Activated CD4-positive, alpha-beta T cell treated with anti-CD3 and anti-CD28 coated beads for 24 hours (primary cell): ENCODE data around the gene STRC.
"Not testable (repeated sequence)": the region's sequence is repeated elsewhere in the genome, so short reads cannot be mapped to it uniquely, and the experiment has no call there.

Experiments
- DNase-seq, 2 donors: peaks; one replicate each; pipeline ENCODE4 v3.0.0-alpha.2; 2020; ENCODE audit warnings: low read depth in 2 of 2

STRC gene

DNA sequence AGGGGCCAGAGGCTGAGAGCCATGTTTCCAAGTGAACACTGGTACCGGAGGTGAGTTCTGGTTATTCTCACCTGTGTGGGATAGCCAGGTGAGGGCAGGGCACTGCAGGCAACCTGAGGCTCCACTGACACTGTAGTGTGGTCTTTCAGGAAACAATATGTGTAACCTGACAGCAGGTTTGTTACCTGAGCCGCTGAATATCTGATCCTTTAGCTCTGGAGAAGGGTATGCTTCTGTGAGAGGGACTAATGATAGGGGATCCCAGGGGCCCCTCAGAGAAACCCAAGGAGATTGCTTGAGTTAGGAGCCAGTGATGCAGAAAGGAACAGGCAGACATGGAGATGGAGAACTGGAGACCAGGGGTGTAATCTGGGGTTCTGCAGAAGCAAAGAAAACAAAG, at the start of gene STRC:
Gene STRC, minus strand, starts transcription at position 101 of the 400 bp plus-strand sequence. Its CDS starts 78 bp downstream, at position 23.
- DNase-seq, result not testable (repeated sequence)

GRCh38 chr15:43666177-43666576, 47.6 kb upstream of the STRC start:
- not testable (repeated sequence) for DNase-seq

DNA sequence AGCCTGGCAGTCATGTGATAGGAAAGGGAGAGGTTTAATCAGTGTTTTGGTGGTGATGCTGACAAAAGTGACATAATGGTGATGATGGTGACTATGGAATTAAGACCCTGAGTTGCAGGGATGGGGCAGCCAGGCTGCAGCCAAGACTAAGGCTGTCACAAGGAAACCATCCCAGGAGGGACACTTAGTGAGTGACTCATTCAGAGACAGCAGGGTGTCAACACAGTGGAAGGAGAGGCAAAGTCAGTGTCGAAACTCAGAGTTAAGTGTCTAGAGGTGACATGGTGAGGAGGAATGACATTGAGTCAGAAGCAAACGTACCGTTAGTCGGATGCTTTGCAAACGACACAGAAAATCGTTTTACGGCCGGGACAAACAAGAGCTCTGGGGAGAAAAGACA, 44.7 kb upstream of the STRC start:
- DNase-seq, result not testable (repeated sequence)

DNA sequence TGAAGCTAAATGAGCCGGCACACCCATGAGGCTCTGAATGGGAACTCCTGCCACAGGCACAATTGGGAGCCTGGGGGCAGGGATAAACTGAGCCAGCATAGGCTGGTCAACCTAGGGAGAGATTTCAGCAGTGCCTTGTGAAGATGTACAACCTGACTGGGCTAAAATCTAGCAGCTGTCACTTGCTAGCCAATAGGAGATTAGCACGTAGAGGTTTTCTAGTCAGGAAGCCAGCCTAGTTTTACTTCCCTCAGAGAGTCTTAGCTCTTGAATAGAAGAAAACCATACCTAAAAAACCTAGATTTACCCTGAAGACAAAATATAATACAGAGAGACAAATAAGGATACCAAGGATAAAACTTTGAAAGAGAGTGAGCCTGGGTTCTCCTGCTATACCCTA, 43.7 kb upstream of the STRC start:
- DNase-seq, result not testable (repeated sequence)

DNA sequence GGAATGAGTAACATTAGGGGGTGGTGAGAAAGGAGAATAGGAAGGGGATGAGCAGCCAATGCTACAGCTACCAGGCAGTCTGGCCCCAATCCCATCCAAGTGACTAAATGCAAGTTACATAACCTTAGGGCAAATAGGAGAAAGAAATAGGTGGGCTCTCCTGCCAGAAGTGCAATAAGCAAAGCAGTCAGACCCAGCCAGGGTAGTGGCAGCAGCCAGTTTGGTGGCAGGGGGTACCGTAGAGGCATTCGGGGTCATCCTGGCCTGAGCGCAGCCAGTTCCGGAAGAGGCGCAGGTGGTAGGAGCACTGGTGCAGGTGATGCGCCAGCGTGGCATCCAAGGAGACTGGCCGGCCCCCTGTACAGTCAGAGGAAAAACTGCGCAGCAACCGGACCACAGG, 41.1 kb upstream of the STRC start:
- DNase-seq, result not testable (repeated sequence)

- DNase-seq, result not testable (repeated sequence)
Observed at GRCh38 chr15:43649430-43649926, 30.9 kb upstream of the STRC start.

DNA sequence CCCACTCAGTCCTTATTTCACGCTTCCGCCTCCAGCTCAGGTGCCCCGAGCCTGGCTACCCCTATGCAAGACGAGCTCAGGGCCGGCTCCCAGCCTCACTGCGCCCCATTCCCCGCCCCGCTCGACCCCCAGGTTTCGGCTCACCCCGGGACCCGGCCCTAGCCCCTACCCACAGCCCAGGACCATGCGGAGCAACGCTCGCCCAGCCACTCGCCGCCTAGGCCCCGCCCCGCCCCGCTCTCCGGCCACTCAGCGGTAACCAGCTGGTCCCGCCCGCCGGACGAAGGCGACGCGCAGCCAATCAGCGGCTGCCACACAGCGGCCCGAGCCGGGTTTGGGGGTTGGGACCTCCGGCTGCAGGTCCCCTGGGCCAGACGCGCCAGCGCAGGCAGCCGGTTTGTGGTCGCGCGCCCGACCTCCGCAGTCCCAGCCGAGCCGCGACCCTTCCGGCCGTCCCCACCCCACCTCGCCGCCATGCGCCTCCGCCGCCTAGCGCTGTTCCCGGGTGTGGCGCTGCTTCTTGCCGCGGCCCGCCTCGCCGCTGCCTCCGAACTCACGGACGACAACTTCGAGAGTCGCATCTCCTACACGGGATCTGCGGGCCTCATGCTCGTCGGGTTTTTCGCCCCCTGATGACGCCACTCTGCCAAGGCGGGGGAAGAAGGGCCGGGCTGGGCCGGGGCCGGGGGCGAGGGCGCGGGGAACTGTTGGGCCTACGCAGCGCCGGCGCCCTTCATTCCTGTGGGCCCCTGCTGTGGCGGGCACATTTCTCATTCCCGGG, 30.2 kb upstream of the STRC start, which contains the start of gene CATSPER2:
Gene CATSPER2, minus strand, starts transcription at position 196 of the 781 bp plus-strand sequence. CDS start 783 bp downstream, outside the sequence.
- DNase-seq, result no peak

DNA sequence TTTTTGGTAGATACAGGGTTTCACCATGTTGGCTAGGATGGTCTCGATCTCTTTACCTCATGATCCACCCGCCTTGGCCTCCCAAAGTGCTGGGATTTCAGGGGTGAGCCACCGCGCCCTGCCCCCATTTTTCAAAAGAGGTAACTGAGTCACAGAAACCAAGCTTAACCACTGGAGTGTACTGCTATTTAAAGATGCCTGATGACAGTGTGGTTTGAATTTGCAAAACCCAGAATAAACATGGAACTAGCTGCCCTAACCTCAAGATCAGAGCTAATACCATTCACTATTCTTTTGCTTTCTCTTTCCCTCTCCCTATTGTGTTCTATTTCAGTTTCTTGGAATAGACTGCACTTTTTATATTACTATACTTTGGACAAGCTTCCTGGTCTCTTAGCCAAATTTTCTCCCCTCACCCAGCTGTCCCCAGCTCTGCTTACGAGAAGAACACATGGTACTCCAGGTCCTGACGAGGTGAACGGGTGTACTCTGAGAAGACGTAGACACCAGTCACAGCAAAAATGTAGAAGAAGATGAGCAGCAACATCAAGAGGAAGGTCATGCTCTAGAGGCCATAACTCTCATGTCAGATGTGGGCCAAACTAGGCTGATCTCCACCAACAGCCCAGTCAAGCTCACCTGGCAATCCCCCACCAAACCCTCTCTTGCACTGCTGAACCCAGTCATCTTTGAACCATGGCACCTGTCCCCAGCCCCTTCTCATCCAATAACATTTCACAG, 20.0 kb upstream of the STRC start:
- not testable (repeated sequence) for DNase-seq

GRCh38 chr15:43626937-43627336, 8.3 kb upstream of the STRC start:
- not testable (repeated sequence) for DNase-seq

- no peak for DNase-seq
Observed at GRCh38 chr15:43625106-43625505, 6.5 kb upstream of the STRC start.

GRCh38 chr15:43622068-43622799, 3.6 kb upstream of the STRC start:
- DNase-seq, result not testable (repeated sequence)

- not testable (repeated sequence) for DNase-seq
Observed at GRCh38 chr15:43617750-43618149, 850 bp downstream of the STRC start.

- DNase-seq, result not testable (repeated sequence)
Observed at GRCh38 chr15:43602233-43602632, 16.4 kb downstream of the STRC start.

DNA sequence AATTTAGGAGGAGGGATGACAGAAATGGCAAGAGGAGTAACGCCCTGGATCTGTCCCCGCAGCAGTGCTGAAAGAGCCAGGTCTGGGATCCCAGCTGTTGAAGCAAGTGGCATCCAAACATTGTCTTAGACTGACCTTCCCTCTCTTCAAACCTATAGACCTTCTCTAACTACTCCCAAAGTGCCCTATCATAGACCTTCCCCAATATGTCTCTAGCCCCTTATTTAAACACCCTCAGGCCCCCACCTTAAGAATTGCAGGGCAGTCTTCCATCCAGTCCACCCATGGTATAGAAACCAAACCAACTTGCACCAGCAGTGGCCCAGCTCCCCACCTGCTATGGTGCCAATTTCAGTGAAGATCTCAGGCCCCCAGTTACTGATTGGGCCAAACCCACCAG, 18.4 kb downstream of the STRC start:
- not testable (repeated sequence) for DNase-seq

DNA sequence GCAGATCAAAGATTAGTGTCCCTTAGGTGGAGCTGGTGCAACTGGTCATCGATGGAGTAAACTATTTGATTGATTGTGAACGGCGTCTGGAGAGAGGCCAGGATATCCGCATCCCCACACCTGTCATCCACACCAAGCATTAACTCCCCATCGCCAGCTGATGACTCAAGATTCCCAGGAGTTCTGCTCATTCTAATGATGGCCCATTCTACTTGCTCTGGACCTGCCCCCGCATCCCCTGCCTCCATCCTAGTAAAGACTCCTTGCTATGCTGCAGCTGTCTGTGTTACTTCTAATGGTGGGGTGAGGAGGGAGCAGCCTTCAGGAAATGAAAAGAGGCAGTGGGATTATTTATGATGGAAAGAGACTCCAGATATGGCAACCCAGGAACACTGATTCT, 19.5 kb downstream of the STRC start:
- DNase-seq, result not testable (repeated sequence)

DNA sequence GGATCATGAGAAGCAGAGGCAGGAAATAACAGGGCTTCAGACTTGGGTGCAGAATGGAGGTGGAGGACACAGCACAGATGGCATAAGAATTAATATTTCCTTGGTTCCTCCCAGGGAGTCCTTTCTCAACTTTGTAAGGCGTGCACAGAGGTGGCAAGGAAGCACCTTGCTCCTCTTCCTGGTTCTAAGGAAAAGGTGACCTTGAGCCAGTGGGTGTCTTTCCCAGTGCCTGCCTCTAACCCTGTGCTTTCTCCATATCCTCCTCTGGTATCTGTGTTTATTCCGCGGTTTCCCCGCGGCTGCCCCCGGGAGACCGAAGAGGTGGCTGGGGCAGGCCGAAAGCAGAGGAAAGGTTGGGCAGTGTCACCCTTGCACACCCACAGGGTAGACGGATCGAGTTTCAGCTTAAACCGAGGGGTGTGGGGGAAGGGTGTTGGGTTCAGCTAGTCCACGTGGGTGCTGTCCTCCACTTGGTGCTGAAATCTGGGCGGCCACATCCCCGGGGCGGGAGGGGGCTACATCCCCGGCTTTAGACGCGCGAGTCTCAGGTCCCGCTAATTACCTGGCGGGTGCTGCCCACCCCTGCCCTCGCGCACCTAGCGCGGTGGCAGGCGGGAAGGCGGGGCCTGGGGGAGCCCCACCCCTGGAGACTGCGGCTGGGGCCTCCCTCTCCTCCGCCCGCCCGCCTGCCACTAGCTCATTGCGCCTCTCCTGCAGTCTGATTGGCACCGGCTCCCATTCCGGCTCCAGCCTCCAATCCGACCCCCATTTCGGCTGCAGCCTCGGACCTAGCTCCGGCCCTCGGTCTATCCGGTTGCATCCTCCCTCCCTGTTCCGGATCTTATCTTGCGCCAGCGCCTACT, 25.0 kb downstream of the STRC start, which contains the start of gene CKMT1B:
Gene CKMT1B, plus strand, starts transcription at position 700 of the 863 bp plus-strand sequence. CDS start 192 bp downstream, outside the sequence.
- DNase-seq, result not testable (repeated sequence)

- not testable (repeated sequence) for DNase-seq
Observed at GRCh38 chr15:43592841-43593240, 25.8 kb downstream of the STRC start.

DNA sequence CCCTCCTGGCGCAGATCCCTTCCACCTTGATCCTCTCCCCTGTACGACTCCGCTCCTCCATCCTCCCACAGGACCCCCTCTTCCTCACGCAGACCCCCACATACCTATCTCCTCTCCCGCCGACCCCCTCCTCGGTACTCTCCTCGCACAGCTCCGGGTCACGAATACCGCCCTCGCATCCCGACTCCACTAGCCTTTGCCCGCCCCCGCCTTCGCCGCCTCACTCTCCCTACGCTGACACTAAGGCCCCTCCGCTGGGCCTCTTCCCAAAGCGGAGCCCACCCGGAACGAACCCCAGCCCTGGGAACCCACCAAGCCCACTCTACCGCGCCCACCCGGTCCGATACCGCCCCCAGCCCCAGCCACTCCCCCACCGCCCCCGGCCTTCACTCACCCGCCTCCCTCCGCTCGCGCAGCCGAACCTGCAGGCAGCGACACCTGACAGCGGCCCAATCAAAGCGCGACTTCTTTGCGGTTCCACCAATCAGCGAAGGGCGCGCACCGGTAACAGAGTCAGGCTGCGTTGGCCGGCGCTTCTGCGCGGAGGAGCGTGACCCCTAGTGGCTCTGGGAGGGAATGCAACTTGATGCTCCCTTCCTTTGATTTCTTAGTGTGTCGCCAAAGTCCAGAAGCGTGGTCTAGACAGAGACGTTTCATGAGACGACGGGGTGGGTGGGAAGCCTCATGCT, 28.7 kb downstream of the STRC start, which contains the start of gene PPIP5K1:
Gene PPIP5K1, minus strand, starts transcription at position 431 of the 689 bp plus-strand sequence. CDS start 5,704 bp downstream, outside the sequence.
- not testable (repeated sequence) for DNase-seq

- DNase-seq, result not testable (repeated sequence)
Observed at GRCh38 chr15:43574607-43575006, 44.0 kb downstream of the STRC start.

- DNase-seq, result not testable (repeated sequence)
Observed at GRCh38 chr15:43566615-43567014, 52.0 kb downstream of the STRC start.
